GM19239 (cell line): ENCODE data around the gene KDM4C.
A peak's percentile ranks its signal among the peaks of the same experiment; 100 is the strongest.

Experiments used
- DNase-seq: peaks from one replicate; pipeline ENCODE4 v3.0.0; 2011; ENCODE audit warnings: low spot score; ENCODE audit not compliant: insufficient read length
- FAIRE-seq: peaks from 2 replicates; lab custom pipeline; 2011; peaks lifted over from hg19 to GRCh38; lab: Jason Lieb, UNC

KDM4C gene

GRCh38 chr9:7147121-7148090, 389.6 kb downstream of the KDM4C start:
- FAIRE-seq = no peak
- no peak for DNase-seq

GRCh38 chr9:7148243-7148765, 390.5 kb downstream of the KDM4C start:
- FAIRE-seq = no peak
- DNase-seq = no peak

DNA sequence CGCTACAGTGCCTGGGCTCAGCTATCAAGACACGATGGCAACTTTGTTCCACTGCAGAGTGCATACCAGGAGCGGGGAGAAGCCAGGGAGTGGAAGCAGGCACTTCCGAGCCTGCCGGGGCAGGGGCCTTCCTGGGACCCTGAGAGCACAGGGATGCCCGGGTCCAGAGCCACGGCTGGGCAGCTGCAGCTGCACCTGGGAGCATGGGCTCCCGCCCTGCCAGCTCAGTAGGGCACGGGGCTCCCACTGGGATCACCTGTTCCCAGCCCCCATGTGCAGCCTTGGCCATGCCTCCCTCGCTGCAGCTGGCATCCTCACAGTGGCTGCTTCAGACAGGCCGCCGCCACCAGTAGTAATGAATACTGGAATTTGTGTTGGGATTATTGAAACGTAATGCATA, 391.5 kb downstream of the KDM4C start:
- no peak for FAIRE-seq
- no peak for DNase-seq

GRCh38 chr9:7150153-7150890, 392.5 kb downstream of the KDM4C start:
- FAIRE-seq (peak; percentile 28), DNase-seq (no peak)

DNA sequence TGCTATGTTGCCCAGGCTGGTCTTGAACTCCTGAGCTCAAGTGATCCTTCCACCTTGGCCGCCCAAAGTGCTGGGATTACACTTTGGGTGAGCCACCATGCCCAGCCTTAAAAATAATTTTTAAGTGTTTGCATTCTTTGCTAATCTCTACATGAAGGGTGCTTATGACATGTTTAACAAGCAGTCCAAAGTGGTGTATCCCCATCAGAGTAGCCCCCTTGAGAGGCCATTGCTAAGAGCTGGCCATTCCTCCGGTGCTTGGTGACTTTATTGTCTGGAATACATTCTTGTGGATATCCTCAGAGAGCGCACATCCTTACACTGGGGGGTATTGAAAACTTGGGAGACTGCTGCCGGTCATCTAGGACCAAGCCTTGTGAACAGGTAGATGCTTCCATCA, 395.4 kb downstream of the KDM4C start:
- no peak for DNase-seq
- no peak for FAIRE-seq

GRCh38 chr9:7153566-7153965, 395.8 kb downstream of the KDM4C start:
- DNase-seq = no peak
- FAIRE-seq = no peak

GRCh38 chr9:7154003-7154619, 396.3 kb downstream of the KDM4C start:
- no peak for FAIRE-seq
- no peak for DNase-seq

DNA sequence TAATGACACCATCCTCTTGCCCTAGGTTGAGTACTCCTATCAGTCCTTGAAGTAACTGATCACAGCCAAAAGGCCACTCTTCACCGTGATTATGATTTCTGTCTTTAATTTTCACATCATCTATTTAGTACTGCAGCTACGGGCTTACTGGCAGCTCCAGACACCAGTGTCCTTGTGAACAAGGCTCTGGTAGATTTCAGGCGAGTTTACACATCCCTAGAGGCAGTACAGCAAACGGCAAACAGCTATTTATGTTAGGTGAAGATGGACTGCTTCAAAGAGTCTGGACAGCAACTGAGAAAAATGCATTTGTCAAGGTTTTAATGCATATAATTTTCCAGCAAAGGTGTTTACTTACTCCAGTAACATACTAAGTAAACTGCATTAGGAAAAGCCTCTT, 396.9 kb downstream of the KDM4C start:
- DNase-seq = no peak
- FAIRE-seq = no peak

DNA sequence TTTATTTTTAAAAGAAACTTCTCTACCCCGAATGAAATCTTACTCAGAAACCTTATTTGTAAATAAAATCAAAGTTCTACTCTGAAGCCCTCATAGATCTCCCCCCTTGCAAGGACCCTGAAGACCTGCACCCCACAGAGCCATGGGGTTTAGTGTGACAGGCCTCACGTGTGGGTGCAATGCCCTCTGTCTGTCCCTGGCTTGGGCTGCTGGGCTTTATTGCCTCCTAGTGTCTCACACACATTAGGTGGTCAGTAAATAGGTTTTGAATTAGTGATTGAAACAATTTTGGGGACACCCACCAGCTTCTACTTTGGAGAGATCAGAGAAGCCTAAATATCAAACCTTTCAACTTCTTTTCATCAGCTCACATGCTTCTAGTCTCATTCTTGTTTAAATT, 403.7 kb downstream of the KDM4C start:
- no peak for DNase-seq
- FAIRE-seq = no peak

DNA sequence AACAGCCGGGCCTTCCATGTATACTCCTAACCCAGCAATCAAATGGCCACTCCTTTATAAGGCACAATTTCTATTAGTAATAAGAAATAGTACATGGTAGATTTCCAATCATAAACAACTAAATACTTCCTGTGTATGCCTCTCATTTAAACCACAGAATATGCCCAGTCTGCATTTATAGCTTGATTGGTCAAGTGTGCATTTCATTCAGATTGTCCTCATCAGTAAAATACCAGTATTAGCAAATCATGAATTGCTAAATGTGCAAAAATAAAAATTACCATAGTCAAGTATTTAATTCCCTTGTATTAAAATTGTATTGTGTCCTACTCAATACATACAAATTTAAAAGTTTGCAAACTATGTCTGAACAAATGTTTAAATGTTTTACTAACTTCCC, 406.2 kb downstream of the KDM4C start:
- DNase-seq (no peak), FAIRE-seq (no peak)

- no peak for DNase-seq
- no peak for FAIRE-seq
These were observed 406.9 kb downstream of the KDM4C start for GRCh38 chr9:7164440-7165330.

- DNase-seq (no peak), FAIRE-seq (no peak)
These were observed 407.7 kb downstream of the KDM4C start for GRCh38 chr9:7165331-7165975.

GRCh38 chr9:7166074-7166473, 408.3 kb downstream of the KDM4C start:
- DNase-seq (no peak), FAIRE-seq (no peak)

- FAIRE-seq = no peak
- no peak for DNase-seq
These were observed 412.1 kb downstream of the KDM4C start for GRCh38 chr9:7169717-7170389.

GRCh38 chr9:7171396-7172153, 413.8 kb downstream of the KDM4C start:
- no peak for DNase-seq
- no peak for FAIRE-seq

- no peak for DNase-seq
- FAIRE-seq = peak; percentile 4
These were observed 414.7 kb downstream of the KDM4C start for GRCh38 chr9:7172154-7173115.

- no peak for DNase-seq
- no peak for FAIRE-seq
These were observed 415.4 kb downstream of the KDM4C start for GRCh38 chr9:7173139-7173538.
